Measurements from ENCODE around the gene LDAF1.
"Not testable (repeated sequence)": the region's sequence is repeated elsewhere in the genome, so short reads cannot be mapped to it uniquely, and the experiment has no call there.

LDAF1 gene

GRCh38 chr16:21192991-21193390 is 34.5 kb downstream of the LDAF1 start:
- no peaks in the 10 kb centered on the region for H3K36me3 ChIP-seq (ENCODE audit: control insufficient read depth in 1 of 2, insufficient read depth in 2 of 2, low read length in 2 of 2)
- no peak overlapping the region for H3K4me3 ChIP-seq (ENCODE audit: low read depth in 1 of 2, low read length in 2 of 2)
- no peak overlapping the region for H3K9ac ChIP-seq (ENCODE audit: low read depth in 1 of 2, low read length in 2 of 2)
- no peak overlapping the region for H3K27ac ChIP-seq (ENCODE audit: low read depth, low read length)
- H3K27me3 ChIP-seq (ENCODE audit: control insufficient read depth in 1 of 2, insufficient read depth in 2 of 2, low read length in 2 of 2), result no peaks in the 10 kb centered on the region
- no peaks in the 10 kb centered on the region for H3K9me3 ChIP-seq (ENCODE audit: control insufficient read depth in 1 of 2, low read length in 2 of 2)
- H3K4me1 ChIP-seq (ENCODE audit: control insufficient read depth in 1 of 2, insufficient read depth in 2 of 2, low read length in 2 of 2), result peaks cover 4 to 5% of the 10 kb centered on the region in 2 donors

- Histone ChIP-seq H3K36me3 (ENCODE audit: control insufficient read depth in 1 of 2, insufficient read depth in 2 of 2, low read length in 2 of 2) (no peaks in the 10 kb centered on the region), H3K4me3 (ENCODE audit: low read depth in 1 of 2, low read length in 2 of 2) (no peak overlapping the region), H3K9me3 (ENCODE audit: control insufficient read depth in 1 of 2, low read length in 2 of 2) (no peaks in the 10 kb centered on the region), H3K27me3 (ENCODE audit: control insufficient read depth in 1 of 2, insufficient read depth in 2 of 2, low read length in 2 of 2) (peaks cover 0 to 4% of the 10 kb centered on the region in 2 donors), H3K27ac (ENCODE audit: low read depth, low read length) (no peak overlapping the region), H3K4me1 (ENCODE audit: control insufficient read depth in 1 of 2, insufficient read depth in 2 of 2, low read length in 2 of 2) (peaks cover 6 to 7% of the 10 kb centered on the region in 2 donors), H3K9ac (ENCODE audit: low read depth in 1 of 2, low read length in 2 of 2) (no peak overlapping the region)
These were observed 36.4 kb downstream of the LDAF1 start for GRCh38 chr16:21194771-21195301.

- H3K27ac ChIP-seq (ENCODE audit: low read depth, low read length); H3K4me3 ChIP-seq (ENCODE audit: low read depth in 1 of 2, low read length in 2 of 2); H3K36me3 ChIP-seq (ENCODE audit: control insufficient read depth in 1 of 2, insufficient read depth in 2 of 2, low read length in 2 of 2); H3K9me3 ChIP-seq (ENCODE audit: control insufficient read depth in 1 of 2, low read length in 2 of 2); H3K27me3 ChIP-seq (ENCODE audit: control insufficient read depth in 1 of 2, insufficient read depth in 2 of 2, low read length in 2 of 2); H3K9ac ChIP-seq (ENCODE audit: low read depth in 1 of 2, low read length in 2 of 2); H3K4me1 ChIP-seq (ENCODE audit: control insufficient read depth in 1 of 2, insufficient read depth in 2 of 2, low read length in 2 of 2): not testable (repeated sequence)
These were observed 36.9 kb downstream of the LDAF1 start for GRCh38 chr16:21195330-21195729.

- no peak overlapping the region for H3K9ac ChIP-seq (ENCODE audit: low read depth in 1 of 2, low read length in 2 of 2)
- H3K36me3 ChIP-seq (ENCODE audit: control insufficient read depth in 1 of 2, insufficient read depth in 2 of 2, low read length in 2 of 2), result no peaks in the 10 kb centered on the region
These were observed 38.6 kb downstream of the LDAF1 start for GRCh38 chr16:21197112-21197511.

GRCh38 chr16:21197621-21198020 is 39.1 kb downstream of the LDAF1 start:
- no peak overlapping the region for H3K9ac ChIP-seq (ENCODE audit: low read depth in 1 of 2, low read length in 2 of 2)
- H3K4me1 ChIP-seq (ENCODE audit: control insufficient read depth in 1 of 2, insufficient read depth in 2 of 2, low read length in 2 of 2), result peaks cover 13 to 20% of the 10 kb centered on the region in 2 donors
- H3K27me3 ChIP-seq (ENCODE audit: control insufficient read depth in 1 of 2, insufficient read depth in 2 of 2, low read length in 2 of 2), result peaks cover 0 to 4% of the 10 kb centered on the region in 2 donors
- H3K9me3 ChIP-seq (ENCODE audit: control insufficient read depth in 1 of 2, low read length in 2 of 2), result no peaks in the 10 kb centered on the region
- H3K4me3 ChIP-seq (ENCODE audit: low read depth in 1 of 2, low read length in 2 of 2), result no peak overlapping the region
- no peak overlapping the region for H3K27ac ChIP-seq (ENCODE audit: low read depth, low read length)
- H3K36me3 ChIP-seq (ENCODE audit: control insufficient read depth in 1 of 2, insufficient read depth in 2 of 2, low read length in 2 of 2), result no peaks in the 10 kb centered on the region

More at GRCh38 chr16:21197112-21197511, 38.6 kb downstream of the LDAF1 start:
- no peak overlapping the region for H3K4me3 ChIP-seq (ENCODE audit: low read depth in 1 of 2, low read length in 2 of 2)
- H3K27me3 ChIP-seq (ENCODE audit: control insufficient read depth in 1 of 2, insufficient read depth in 2 of 2, low read length in 2 of 2), result peaks cover 0 to 4% of the 10 kb centered on the region in 2 donors
- no peak overlapping the region for H3K27ac ChIP-seq (ENCODE audit: low read depth, low read length)
- no peaks in the 10 kb centered on the region for H3K9me3 ChIP-seq (ENCODE audit: control insufficient read depth in 1 of 2, low read length in 2 of 2)
- H3K4me1 ChIP-seq (ENCODE audit: control insufficient read depth in 1 of 2, insufficient read depth in 2 of 2, low read length in 2 of 2), result peaks cover 13 to 15% of the 10 kb centered on the region in 2 donors

- H3K27me3 ChIP-seq (ENCODE audit: control insufficient read depth in 1 of 2, insufficient read depth in 2 of 2, low read length in 2 of 2), result peaks cover 0 to 4% of the 10 kb centered on the region in 2 donors
- H3K36me3 ChIP-seq (ENCODE audit: control insufficient read depth in 1 of 2, insufficient read depth in 2 of 2, low read length in 2 of 2), result no peaks in the 10 kb centered on the region
- peaks cover 27 to 30% of the 10 kb centered on the region in 2 donors for H3K4me1 ChIP-seq (ENCODE audit: control insufficient read depth in 1 of 2, insufficient read depth in 2 of 2, low read length in 2 of 2)
- H3K27ac ChIP-seq (ENCODE audit: low read depth, low read length), result no peak overlapping the region
- H3K4me3 ChIP-seq (ENCODE audit: low read depth in 1 of 2, low read length in 2 of 2), result no peak overlapping the region
- no peak overlapping the region for H3K9ac ChIP-seq (ENCODE audit: low read depth in 1 of 2, low read length in 2 of 2)
- no peaks in the 10 kb centered on the region for H3K9me3 ChIP-seq (ENCODE audit: control insufficient read depth in 1 of 2, low read length in 2 of 2)
These were observed 41.2 kb downstream of the LDAF1 start for GRCh38 chr16:21199607-21200218.

GRCh38 chr16:21203155-21203797 is 44.8 kb downstream of the LDAF1 start:
- H3K36me3 ChIP-seq (ENCODE audit: control insufficient read depth in 1 of 2, insufficient read depth in 2 of 2, low read length in 2 of 2), result no peaks in the 10 kb centered on the region
- peaks cover 27 to 30% of the 10 kb centered on the region in 2 donors for H3K4me1 ChIP-seq (ENCODE audit: control insufficient read depth in 1 of 2, insufficient read depth in 2 of 2, low read length in 2 of 2)
- H3K9me3 ChIP-seq (ENCODE audit: control insufficient read depth in 1 of 2, low read length in 2 of 2), result no peaks in the 10 kb centered on the region
- peaks cover 0 to 4% of the 10 kb centered on the region in 2 donors for H3K27me3 ChIP-seq (ENCODE audit: control insufficient read depth in 1 of 2, insufficient read depth in 2 of 2, low read length in 2 of 2)
- no peak overlapping the region for H3K27ac ChIP-seq (ENCODE audit: low read depth, low read length)
- no peak overlapping the region for H3K4me3 ChIP-seq (ENCODE audit: low read depth in 1 of 2, low read length in 2 of 2)
- H3K9ac ChIP-seq (ENCODE audit: low read depth in 1 of 2, low read length in 2 of 2), result no peak overlapping the region

- Histone ChIP-seq H3K4me3 (ENCODE audit: low read depth in 1 of 2, low read length in 2 of 2) (no peak overlapping the region), H3K4me1 (ENCODE audit: control insufficient read depth in 1 of 2, insufficient read depth in 2 of 2, low read length in 2 of 2) (peaks cover 19 to 20% of the 10 kb centered on the region in 2 donors), H3K9me3 (ENCODE audit: control insufficient read depth in 1 of 2, low read length in 2 of 2) (no peaks in the 10 kb centered on the region), H3K27me3 (ENCODE audit: control insufficient read depth in 1 of 2, insufficient read depth in 2 of 2, low read length in 2 of 2) (no peaks in the 10 kb centered on the region), H3K36me3 (ENCODE audit: control insufficient read depth in 1 of 2, insufficient read depth in 2 of 2, low read length in 2 of 2) (no peaks in the 10 kb centered on the region), H3K9ac (ENCODE audit: low read depth in 1 of 2, low read length in 2 of 2) (no peak overlapping the region), H3K27ac (ENCODE audit: low read depth, low read length) (no peak overlapping the region)
These were observed 46.8 kb downstream of the LDAF1 start for GRCh38 chr16:21205303-21205702.

- H3K27me3 ChIP-seq (ENCODE audit: control insufficient read depth in 1 of 2, insufficient read depth in 2 of 2, low read length in 2 of 2), result no peaks in the 10 kb centered on the region
- H3K4me1 ChIP-seq (ENCODE audit: control insufficient read depth in 1 of 2, insufficient read depth in 2 of 2, low read length in 2 of 2), result peaks cover 16 to 18% of the 10 kb centered on the region in 2 donors
- H3K4me3 ChIP-seq (ENCODE audit: low read depth in 1 of 2, low read length in 2 of 2), result no peak overlapping the region
- H3K9me3 ChIP-seq (ENCODE audit: control insufficient read depth in 1 of 2, low read length in 2 of 2), result no peaks in the 10 kb centered on the region
- no peaks in the 10 kb centered on the region for H3K36me3 ChIP-seq (ENCODE audit: control insufficient read depth in 1 of 2, insufficient read depth in 2 of 2, low read length in 2 of 2)
- H3K9ac ChIP-seq (ENCODE audit: low read depth in 1 of 2, low read length in 2 of 2), result no peak overlapping the region
- no peak overlapping the region for H3K27ac ChIP-seq (ENCODE audit: low read depth, low read length)
These were observed 48.1 kb downstream of the LDAF1 start for GRCh38 chr16:21206550-21206949.

- peaks cover 5 to 10% of the 10 kb centered on the region in 2 donors for H3K4me1 ChIP-seq (ENCODE audit: control insufficient read depth in 1 of 2, insufficient read depth in 2 of 2, low read length in 2 of 2)
- no peaks in the 10 kb centered on the region for H3K27me3 ChIP-seq (ENCODE audit: control insufficient read depth in 1 of 2, insufficient read depth in 2 of 2, low read length in 2 of 2)
- no peak overlapping the region for H3K27ac ChIP-seq (ENCODE audit: low read depth, low read length)
- no peaks in the 10 kb centered on the region for H3K9me3 ChIP-seq (ENCODE audit: control insufficient read depth in 1 of 2, low read length in 2 of 2)
- no peak overlapping the region for H3K9ac ChIP-seq (ENCODE audit: low read depth in 1 of 2, low read length in 2 of 2)
- H3K4me3 ChIP-seq (ENCODE audit: low read depth in 1 of 2, low read length in 2 of 2), result no peak overlapping the region
- no peaks in the 10 kb centered on the region for H3K36me3 ChIP-seq (ENCODE audit: control insufficient read depth in 1 of 2, insufficient read depth in 2 of 2, low read length in 2 of 2)
These were observed 50.2 kb downstream of the LDAF1 start for GRCh38 chr16:21208446-21209230.

All from duodenal mucosa (tissue), 2 donors.